GM21528 (cell line): ENCODE measurements around the gene MCEE.
"Not testable (repeated sequence)": the region's sequence is repeated elsewhere in the genome, so short reads cannot be mapped to it uniquely, and the experiment has no call there.

ENCODE experiments used
- ATAC-seq: cut with Tn5 transposase; IDR thresholded peaks from one replicate; pipeline ENCODE4 v1.9.1; 2021; ENCODE audit warnings: mild to moderate bottlenecking, moderate library complexity; ENCODE audit not compliant: unreplicated experiment, low FRiP score

The MCEE gene

GRCh38 chr2:71083752-71084312 lies 46.2 kb downstream of the MCEE start:
- ATAC-seq: not testable (repeated sequence)

- ATAC-seq: not testable (repeated sequence)
Measured at GRCh38 chr2:71083297-71083696, 46.7 kb downstream of the MCEE start.

DNA sequence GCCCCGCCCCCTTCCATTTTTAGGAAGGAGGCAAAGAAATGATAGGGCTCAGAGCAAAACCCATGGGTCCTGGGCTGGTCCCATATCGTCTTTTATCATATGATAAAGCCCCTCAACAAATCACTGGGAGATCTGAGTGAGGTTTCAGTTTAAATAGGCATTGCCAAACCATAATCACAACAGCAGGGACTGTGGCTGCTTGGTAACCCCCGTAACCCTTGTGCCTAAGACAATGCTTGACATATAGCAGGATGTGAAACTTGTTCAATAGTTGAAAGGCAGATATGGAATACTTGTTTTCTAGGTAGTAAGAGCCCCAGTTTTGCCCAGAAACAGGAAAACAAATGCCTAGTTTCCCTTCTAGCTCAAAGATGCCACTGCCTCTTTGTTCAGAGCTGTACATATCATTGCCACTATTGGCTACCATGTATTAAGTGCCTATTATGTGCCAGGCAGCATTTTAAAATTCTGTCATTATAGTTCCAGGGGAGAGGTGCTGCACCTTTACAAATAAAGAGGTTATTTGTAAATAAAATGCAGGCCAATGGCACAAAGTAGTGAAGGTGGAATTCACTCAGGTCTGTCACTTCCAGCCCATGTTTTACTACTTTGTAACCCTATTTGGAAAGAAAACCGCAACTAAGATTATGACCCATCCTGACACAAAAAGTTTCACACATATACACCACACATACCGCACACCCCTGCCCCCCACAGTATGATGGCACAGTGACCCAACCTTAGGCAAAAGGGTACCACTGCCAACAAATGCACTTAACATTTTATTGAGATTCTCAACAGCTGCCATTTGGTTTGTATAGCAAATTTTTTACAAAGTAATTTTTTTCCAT lies 47.4 kb downstream of the MCEE start:
- ATAC-seq: no peak

GRCh38 chr2:71078624-71079023 lies 51.4 kb downstream of the MCEE start:
- ATAC-seq: no peak

GRCh38 chr2:71074893-71075395 lies 55.1 kb downstream of the MCEE start:
- ATAC-seq: no peak

DNA sequence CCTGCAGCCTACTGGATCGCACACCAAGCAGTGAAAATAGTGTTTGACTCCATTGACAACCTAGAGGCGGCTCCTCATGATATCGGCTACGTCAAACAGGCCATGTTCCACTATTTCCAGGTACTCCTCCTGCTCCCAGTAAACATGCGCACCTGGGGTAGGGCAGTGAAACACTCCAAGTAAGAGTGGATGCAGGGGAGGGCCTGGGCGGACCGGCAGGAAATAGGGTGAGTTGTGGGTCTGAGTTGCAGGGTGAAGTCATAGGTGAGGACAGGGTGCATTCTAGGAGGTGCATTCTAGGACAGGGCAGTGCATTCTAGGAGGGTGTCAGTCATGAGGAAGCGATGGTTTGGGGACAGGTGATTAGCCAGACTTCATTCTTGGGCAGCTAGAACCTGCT lies 56.6 kb downstream of the MCEE start:
- ATAC-seq: no peak

DNA sequence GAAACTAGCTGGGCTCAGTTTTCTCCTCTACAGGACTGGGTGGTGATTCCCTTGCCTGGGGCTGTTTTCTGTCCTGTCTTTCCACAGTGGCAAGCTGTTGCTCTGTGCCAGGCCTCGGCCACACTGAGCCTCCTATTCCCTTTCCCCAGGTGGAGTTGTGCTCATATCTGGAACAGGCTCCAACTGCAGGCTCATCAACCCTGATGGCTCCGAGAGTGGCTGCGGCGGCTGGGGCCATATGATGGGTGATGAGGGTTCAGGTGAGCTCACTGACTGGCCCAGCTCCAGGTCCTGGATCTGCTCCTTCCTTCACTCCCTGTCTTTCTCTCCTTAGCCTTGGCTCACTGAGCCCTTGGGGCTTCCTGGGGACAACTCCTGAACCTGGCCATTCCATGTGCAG lies 57.5 kb downstream of the MCEE start:
- ATAC-seq: no peak

DNA sequence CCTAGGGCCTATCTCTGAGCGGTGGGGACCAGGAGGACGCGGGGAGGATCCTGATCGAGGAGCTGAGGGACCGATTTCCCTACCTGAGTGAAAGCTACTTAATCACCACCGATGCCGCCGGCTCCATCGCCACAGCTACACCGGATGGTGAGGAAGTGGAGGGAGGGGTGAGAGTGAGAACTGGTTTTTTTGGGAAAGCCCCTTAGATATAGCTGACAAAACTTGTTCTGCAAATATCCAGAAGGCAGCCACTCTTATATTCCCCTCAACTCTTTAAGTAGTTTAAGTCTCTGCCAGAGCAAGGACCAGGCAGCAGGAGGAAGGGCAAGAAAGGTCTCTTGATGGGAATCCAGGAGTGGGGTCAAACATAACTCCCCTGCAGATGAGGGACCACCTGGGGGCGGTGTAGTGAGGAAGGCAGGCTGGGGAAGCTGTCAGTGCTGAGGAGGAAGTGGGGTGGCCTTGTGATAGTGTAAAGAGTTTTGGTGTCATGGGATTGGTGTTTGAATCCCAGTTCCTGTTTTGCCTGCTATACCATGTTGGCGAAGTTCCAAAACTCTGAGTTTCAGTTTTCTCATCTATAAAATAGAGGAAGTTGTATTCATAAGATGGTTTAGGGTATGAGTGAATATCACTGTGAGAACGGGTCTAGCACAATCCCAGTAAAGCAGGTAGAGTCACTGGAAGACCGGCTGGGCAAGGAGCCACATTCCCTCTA lies 58.2 kb downstream of the MCEE start:
- peak; percentile 31 for ATAC-seq

- no peak for ATAC-seq
Measured at GRCh38 chr2:71070294-71071093, 59.5 kb downstream of the MCEE start.

DNA sequence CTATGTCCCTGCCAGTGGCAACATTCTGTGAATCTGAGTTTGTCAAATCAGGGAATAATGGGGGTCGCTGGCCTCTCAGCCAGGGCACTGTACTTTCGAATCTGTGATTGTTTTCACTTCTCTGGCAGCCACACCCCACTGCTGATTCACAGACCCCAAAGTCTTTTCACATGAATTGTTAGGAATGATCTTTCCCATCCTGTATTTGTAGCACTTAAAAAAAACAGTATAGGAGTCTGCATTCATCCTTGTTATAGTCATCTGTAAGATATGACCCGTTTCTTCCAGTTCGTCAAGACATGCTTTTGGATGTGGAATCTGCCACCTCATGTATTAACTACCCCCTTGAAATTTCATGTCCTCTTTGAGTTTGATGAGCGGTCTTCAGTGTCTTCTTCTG lies 60.7 kb downstream of the MCEE start:
- no peak for ATAC-seq

DNA sequence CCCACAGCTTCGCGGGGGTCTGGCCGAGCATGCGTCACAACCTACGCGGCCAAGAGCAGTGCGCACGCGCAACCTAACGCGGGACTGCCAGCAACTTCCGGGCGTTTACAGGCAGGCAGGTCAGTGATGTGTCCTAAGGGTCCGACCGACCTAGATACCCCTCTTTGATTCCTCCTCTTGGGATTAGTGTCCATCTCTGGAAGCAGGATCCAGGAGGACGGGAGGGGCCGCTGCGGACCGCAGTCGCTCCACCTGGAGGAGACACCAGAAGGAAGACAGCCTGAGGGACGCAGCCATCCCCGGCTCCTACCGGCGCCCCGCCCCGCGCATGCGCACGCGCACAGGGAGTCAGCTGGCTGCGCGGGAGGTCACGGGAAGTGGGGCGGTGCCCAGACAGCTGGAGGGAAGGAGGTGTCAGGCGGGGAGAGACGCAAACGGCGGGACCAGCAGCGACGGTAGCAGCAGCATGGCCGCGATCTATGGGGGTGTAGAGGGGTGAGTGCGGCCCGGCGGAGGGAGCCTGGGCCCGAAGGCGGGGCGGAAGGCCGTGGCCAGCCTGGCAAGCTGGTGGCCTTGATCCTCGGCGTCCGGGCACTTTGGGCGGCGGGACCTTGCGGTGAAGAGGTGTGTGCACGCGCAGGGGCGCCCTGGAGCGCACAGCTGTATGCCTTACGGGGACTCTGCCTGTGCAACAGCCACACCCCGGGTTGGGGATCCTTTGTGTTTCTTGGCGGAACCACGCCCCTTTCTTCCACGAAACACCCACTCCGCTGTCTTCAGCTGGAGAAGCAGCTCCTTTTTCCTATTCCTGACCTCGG lies 61.6 kb downstream of the MCEE start, which contains the start of gene NAGK:
Gene NAGK, plus strand, starts transcription at position 431 of the 818 bp plus-strand sequence. Its CDS starts 36 bp downstream, at position 467.
- peak; percentile 57 for ATAC-seq

GRCh38 chr2:71067567-71068217 lies 62.3 kb downstream of the MCEE start:
- ATAC-seq: peak; percentile 5

- ATAC-seq: no peak
Measured at GRCh38 chr2:71066856-71067255, 63.2 kb downstream of the MCEE start.

DNA sequence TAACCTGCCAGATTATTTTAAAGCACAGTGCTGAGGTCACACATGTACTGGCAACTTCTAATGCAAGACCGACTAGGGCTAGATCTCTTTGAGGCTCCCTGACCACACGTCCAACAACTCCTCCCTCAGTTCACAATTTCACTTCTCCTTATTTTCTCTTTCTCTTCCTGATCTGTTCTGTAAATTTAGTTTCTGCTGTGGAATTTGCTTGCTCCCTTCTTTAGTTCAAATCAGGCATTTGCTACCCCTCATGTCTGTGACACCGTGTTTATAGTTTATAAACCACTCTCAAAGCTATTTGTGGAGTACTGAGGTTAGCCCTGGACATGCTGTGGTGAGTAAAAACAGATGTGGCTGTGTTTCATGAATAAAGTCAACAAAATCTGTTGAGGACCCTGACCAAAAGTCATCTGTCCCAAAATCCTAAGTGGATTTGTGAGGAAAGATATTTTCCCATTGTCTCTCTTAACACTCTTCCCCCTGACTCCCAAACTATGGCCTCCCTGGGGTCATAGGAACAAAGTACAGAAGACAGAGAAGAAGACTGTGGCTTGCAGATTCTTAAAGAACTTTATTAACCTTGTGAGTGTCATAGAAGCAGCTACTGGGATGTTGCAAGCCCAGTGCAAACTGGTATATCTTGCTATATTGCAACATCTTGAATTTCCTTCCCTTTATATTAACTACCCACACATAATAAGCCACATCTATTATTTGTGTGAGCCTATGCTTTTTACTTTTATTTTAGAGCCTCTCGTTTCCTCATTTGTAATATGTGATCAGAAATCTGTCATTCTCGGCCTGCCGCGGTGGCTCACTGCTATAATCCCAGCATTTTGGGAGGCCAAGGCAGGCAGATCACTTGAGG lies 65.0 kb downstream of the MCEE start:
- no peak for ATAC-seq

GRCh38 chr2:71064110-71064611 lies 65.9 kb downstream of the MCEE start:
- ATAC-seq: no peak

DNA sequence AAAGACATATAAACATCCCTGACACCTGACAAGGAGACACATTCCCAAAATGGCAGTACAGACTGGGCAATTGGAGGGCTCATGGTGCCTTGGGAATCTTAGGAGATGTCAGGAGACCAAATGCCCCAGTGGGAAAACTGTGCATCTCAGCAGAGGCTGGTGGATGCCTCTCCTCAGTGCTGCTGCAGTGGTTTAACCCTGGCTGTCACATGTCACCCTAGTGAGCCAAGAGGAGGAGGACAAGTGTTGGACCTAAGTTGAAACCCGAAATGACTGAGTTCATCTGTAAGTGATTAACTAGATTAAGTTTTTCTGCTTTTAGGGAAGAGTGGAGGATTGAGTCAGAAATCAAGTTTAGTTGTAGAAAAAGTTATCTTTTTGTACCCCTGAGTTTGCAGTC lies 66.8 kb downstream of the MCEE start:
- ATAC-seq: no peak

DNA sequence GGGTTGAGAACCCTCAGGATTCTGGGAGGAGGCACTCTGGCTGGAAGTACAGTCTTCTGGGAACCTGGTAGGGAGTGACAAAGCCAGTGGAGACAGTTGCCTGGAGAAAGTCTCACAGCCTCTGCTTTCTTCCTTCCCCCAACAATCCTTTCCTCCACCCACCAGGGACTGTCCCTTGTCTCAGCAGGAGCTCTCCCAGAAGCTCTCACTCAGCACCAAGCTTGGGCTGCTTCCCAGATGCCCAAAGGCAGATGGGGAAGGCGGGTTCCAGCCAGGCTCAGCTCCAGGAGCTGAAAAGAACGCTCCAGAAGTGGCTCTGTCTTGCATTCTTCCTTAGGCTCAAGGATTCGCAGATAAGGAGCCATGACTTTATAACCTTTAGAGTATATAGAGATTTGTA lies 69.2 kb downstream of the MCEE start:
- no peak for ATAC-seq

- ATAC-seq: no peak
Measured at GRCh38 chr2:71060211-71060610, 69.8 kb downstream of the MCEE start.
